K562 (cell line): ENCODE data around the gene SND1. TPM values are rescaled to one million over a fixed set of nuclear protein-coding genes. Genes with fewer than 3 reads are reported as not detected.

Source experiments
- CUX1 ChIP-seq: fragments of 200-800 bp; sonication (Bioruptor generic); IDR thresholded peaks from 2 replicates; pipeline ENCODE4 v1.6.1; 2016; ENCODE audit warnings: missing genetic modification characterization, missing compliant biosample characterization
- DMBX1 ChIP-seq: fragments of 250-450 bp; sonication (Bioruptor Pico); IDR thresholded peaks from 2 replicates; pipeline ENCODE4 v1.8.0; 2022; ENCODE audit warnings: inconsistent platforms, mild to moderate bottlenecking, moderate library complexity, borderline replicate concordance
- KDM1A ChIP-seq, 2 experiments: fragments of 450-650 bp; IDR thresholded peaks; 2 replicates each; pipeline ENCODE4 v1.6.1; 2016; ENCODE audit warnings: mild to moderate bottlenecking in 2 of 2
- LCOR ChIP-seq: sonication (generic); formaldehyde crosslinking; IDR thresholded peaks from 2 replicates; pipeline ENCODE4 v1.8.0; 2022; ENCODE audit warnings: mild to moderate bottlenecking, missing genetic modification reagents
- MNT ChIP-seq, 2 experiments: fragments of 450-650 bp; conservative IDR thresholded peaks; 2 replicates each; pipeline ENCODE4 v1.6.1; 2017; ENCODE audit warnings: mild to moderate bottlenecking in 2 of 2, moderate library complexity in 2 of 2
- PPARD ChIP-seq: fragments of 250-450 bp; sonication (Bioruptor Pico); IDR thresholded peaks from 2 replicates; pipeline ENCODE4 v1.8.0; 2022; ENCODE audit warnings: inconsistent platforms, mild to moderate bottlenecking, moderate library complexity
- ZBTB34 ChIP-seq: fragments of 250-450 bp; sonication (Bioruptor Pico); IDR thresholded peaks from 2 replicates; pipeline ENCODE4 v1.8.0; 2021; ENCODE audit warnings: mild to moderate bottlenecking, moderate library complexity
- ZNF318 ChIP-seq, 2 experiments: fragments of 450-650 bp; IDR thresholded peaks; 2 replicates each; pipeline ENCODE4 v1.6.1; 2016; ENCODE audit warnings: mild to moderate bottlenecking in 2 of 2, borderline replicate concordance in 1 of 2, low read depth in 1 of 2, moderate library complexity in 1 of 2
- polyA plus RNA-seq, 8 experiments: library from polyadenylated mRNA; depleted of rRNA in 4 of 8; stranded (reverse) in 5 of 8; unstranded in 3 of 8; fragments of >200 nt; fragmentation: Nextera tagmentation in 2 of 8; fragmentation: Illumina TruSeq in 1 of 8; extraction: Ambion mirVana in 2 of 8; extraction: Trizol in 1 of 8; gene quantifications; 2 replicates each; pipeline versions ENCODE4 v1.2.1 to v1.2.3, GENCODE V29; 2011 to 2014; ENCODE audit warnings: inconsistent platforms in 1 of 8, missing spikeins in 1 of 8
- total RNA-seq, 7 experiments: library from RNA; depleted of rRNA in 6 of 7; stranded (reverse); fragments of >200 nt in 6 of 7; fragmentation: Illumina TruSeq in 2 of 7; extraction: Trizol in 2 of 7; gene quantifications; 2 replicates each; pipeline versions ENCODE4 v1.2.1 to v1.2.3, GENCODE V29; 2011 to 2021; ENCODE audit warnings: low replicate concordance in 1 of 7

The SND1 gene
- total and polyA plus RNA-seq, 9 of the 15 experiments (the other 6 are each of a cell fraction or from before 2014, with no cell fraction given), result 46.5 to 307 (median 191) TPM

GRCh38 chr7:127819975-127820731 is 168.2 kb downstream of the SND1 start (continued):
- peak in 1 of 2 experiments; percentile 75; a peak in 2 of 4 replicates for TF ChIP-seq ZNF318 (IDR thresholded peaks at IDR 0.05; ENCODE audit: borderline replicate concordance in 1 of 2, low read depth in 1 of 2)
- TF ChIP-seq CUX1 (CRISPR knock-in tag), result 0 out of 2 replicates have a peak, but pooled peaks have one; percentile 43
- 0 out of 2 replicates have a peak, but pooled peaks have one; percentile 19 for TF ChIP-seq LCOR (CRISPR knock-in tag)
- no peak for TF ChIP-seq DMBX1 (CRISPR knock-in tag)
- TF ChIP-seq MNT (conservative IDR thresholded peaks at IDR 0.05), result peak in 1 of 2 experiments; percentile 42; a peak in 1 of 4 replicates
- no peak for TF ChIP-seq PPARD (CRISPR knock-in tag)
- no peak for TF ChIP-seq ZBTB34 (CRISPR knock-in tag)
- peak; percentile 55 to 65 for TF ChIP-seq KDM1A (IDR thresholded peaks at IDR 0.05)
